CD4-positive, alpha-beta T cell (primary cell): ENCODE measurements around the gene WNK1. TPM values are rescaled to one million over a fixed set of nuclear protein-coding genes. Genes with fewer than 3 reads are reported as not detected.
"Not testable (repeated sequence)": the region's sequence is repeated elsewhere in the genome, so short reads cannot be mapped to it uniquely, and the experiment has no call there.

Source experiments
- ATAC-seq: fragments of 200-7000 bp; cut with Tn5 transposase; one replicate; pipeline ENCODE4 v1.10.0; 2022; ENCODE audit warnings: mild to moderate bottlenecking; ENCODE audit not compliant: poor library complexity
- CTCF ChIA-PET: fragments of 350-600 bp; sonication (Branson Sonifier 250); formaldehyde crosslinking; loops from one replicate; lab custom pipeline; 2021; ENCODE audit warnings: antibody characterized with exemption, inconsistent platforms; lab: Charles Lee
- POLR2A ChIA-PET: fragments of 350-600 bp; sonication (Branson Sonifier 250); formaldehyde crosslinking; loops from one replicate; lab custom pipeline; 2021; ENCODE audit warnings: antibody characterized with exemption, inconsistent platforms; lab: Charles Lee
- DNase-seq, 14 experiments: peaks; one replicate each; pipeline ENCODE4 v3.0.0-alpha.2; 2013 to 2020; ENCODE audit warnings: mixed read lengths in 2 of 14
- H3K27ac ChIP-seq, 2 donors: one replicate each; pipeline versions ENCODE4 v1.5.1 to v1.7.0; 2013; ENCODE audit warnings: low read length in 2 of 2, low read depth in 1 of 2, mild to moderate bottlenecking in 1 of 2
- H3K27me3 ChIP-seq, 2 experiments: 1 replicate in 1 of 2; 2 replicates in 1 of 2; pipeline versions ENCODE4 v1.6.1 to v1.7.0; 2013; ENCODE audit warnings: low read length in 2 of 2, control low read depth in 1 of 2, mild to moderate bottlenecking in 1 of 2, moderate library complexity in 1 of 2; ENCODE audit not compliant: insufficient read depth in 2 of 2, control insufficient read depth in 1 of 2
- H3K36me3 ChIP-seq: one replicate; pipeline ENCODE4 v1.6.1; 2013; ENCODE audit warnings: low read length, control low read depth; ENCODE audit not compliant: insufficient read depth
- H3K4me1 ChIP-seq: one replicate; pipeline ENCODE4 v1.6.1; 2013; ENCODE audit warnings: low read length, control low read depth; ENCODE audit not compliant: insufficient read depth
- H3K4me3 ChIP-seq: one replicate; pipeline ENCODE4 v1.5.1; 2013; ENCODE audit warnings: mild to moderate bottlenecking, low read length, moderate library complexity
- H3K9me3 ChIP-seq, 2 experiments: 1 replicate in 1 of 2; 2 replicates in 1 of 2; pipeline versions ENCODE4 v1.6.1 to v1.7.0; 2013; ENCODE audit warnings: low read length in 2 of 2, mild to moderate bottlenecking in 2 of 2, control low read depth in 1 of 2, moderate library complexity in 1 of 2; ENCODE audit not compliant: control insufficient read depth in 1 of 2, insufficient read depth in 1 of 2
- H3K27ac Mint-ChIP-seq: one replicate; pipeline ENCODE4 v1.8.0; 2020; ENCODE audit warnings: mixed read lengths
- H3K27me3 Mint-ChIP-seq: one replicate; pipeline ENCODE4 v1.8.0; 2021; ENCODE audit warnings: mixed read lengths
- H3K36me3 Mint-ChIP-seq: one replicate; pipeline ENCODE4 v1.8.0; 2021; ENCODE audit warnings: low read depth, mixed read lengths
- H3K4me1 Mint-ChIP-seq: one replicate; pipeline ENCODE4 v1.8.0; 2021; ENCODE audit warnings: low read depth, mixed read lengths
- H3K4me3 Mint-ChIP-seq: one replicate; pipeline ENCODE4 v1.8.0; 2020; ENCODE audit warnings: mild to moderate bottlenecking, mixed read lengths
- H3K9me3 Mint-ChIP-seq: one replicate; pipeline ENCODE4 v1.8.0; 2020; ENCODE audit warnings: mixed read lengths
- CTCF ChIP-seq: fragments of 200-600 bp; IDR thresholded peaks from one replicate; pipeline ENCODE4 v1.8.0; 2022; ENCODE audit warnings: antibody characterized with exemption, mild to moderate bottlenecking
- intact Hi-C, 2 experiments: fragments of 100-400 bp; cut with DNase I in 1 of 2; cut with micrococcal nuclease in 1 of 2; formaldehyde crosslinking; loops; one replicate each; pipeline versions ENCODE4 v1.15.1 to v1.9.0; 2023 to 2025; cut with DNase I, micrococcal nuclease
- total RNA-seq, 174 experiments: library from RNA in 2 of 174; stranded (reverse) in 2 of 174; gene quantifications; one replicate each; pipeline ENCODE4 v1.2.3 and lab custom pipeline; 2021 to 2026

The WNK1 gene
- total RNA-seq, 2 experiments from 2014 or later: 193 to 198 TPM

- ChIA-PET POLR2A (interaction anchor here (1.1 to 2.4 kb wide), 3 partner anchors 52 to 59 kb away, joined by 3 to 9 read pairs (median 6); partner anchors contain the start of gene WNK1), CTCF (interaction anchor here (0.8 to 2.3 kb wide), 4 partner anchors 29 to 59 kb away, joined by 3 to 9 read pairs (median 4); no protein-coding TSS in a partner anchor)
- Mint-ChIP-seq H3K27ac (peak overlapping the region; percentile 78), H3K27me3 (no peaks in the 10 kb centered on the region), H3K36me3 (peaks cover 12% of the 10 kb centered on the region), H3K9me3 (no peaks in the 10 kb centered on the region), H3K4me1 (peaks cover 89% of the 10 kb centered on the region), H3K4me3 (peak overlapping the region; percentile 21)
- TF ChIP-seq CTCF: no peak
- H3K4me3 ChIP-seq: no peak overlapping the region
- H3K4me1 ChIP-seq: peaks cover 40% of the 10 kb centered on the region
- intact Hi-C loops: loop anchor here (5.0 kb wide), 3 partner anchors 137 to 158 kb away; partner anchors contain the start of genes NINJ2 (in 1 of the 2) and RAD52 (in 1 of the 2)
- H3K27me3 ChIP-seq: no peaks in the 10 kb centered on the region
- peaks cover 7% of the 10 kb centered on the region for H3K36me3 ChIP-seq
- DNase-seq: no peak
- H3K9me3 ChIP-seq: no peaks in the 10 kb centered on the region
- H3K27ac ChIP-seq: no peak overlapping the region
- ATAC-seq: no peak
Observed at GRCh38 chr12:810116-810515, 57.7 kb downstream of the WNK1 start.

GRCh38 chr12:810671-811415 lies 58.5 kb downstream of the WNK1 start:
- Histone ChIP-seq H3K27ac (peak overlapping the region in 1 of 2 donors; percentile 26), H3K9me3 (no peaks in the 10 kb centered on the region), H3K4me1 (peaks cover 39% of the 10 kb centered on the region), H3K4me3 (no peak overlapping the region), H3K36me3 (peaks cover 14% of the 10 kb centered on the region), H3K27me3 (no peaks in the 10 kb centered on the region)
- peak overlapping the region; percentile 64 for H3K4me3 Mint-ChIP-seq
- ChIA-PET CTCF (interaction anchor here (0.8 to 2.3 kb wide), 5 partner anchors 30 to 234 kb away, joined by 3 to 9 read pairs (median 4); no protein-coding TSS in a partner anchor), POLR2A (interaction anchor here (0.9 to 2.4 kb wide), 7 partner anchors 35 to 180 kb away, joined by 3 to 9 read pairs (median 5); partner anchors contain the start of gene WNK1)
- peaks cover 19% of the 10 kb centered on the region for H3K36me3 Mint-ChIP-seq
- intact Hi-C loops: loop anchor here (5.0 kb wide), 3 partner anchors 136 to 159 kb away; partner anchors contain the start of genes NINJ2 (in 1 of the 2) and RAD52 (in 1 of the 2)
- DNase-seq (no peak), ATAC-seq (peak; percentile 34)
- no peaks in the 10 kb centered on the region for H3K27me3 Mint-ChIP-seq
- H3K4me1 Mint-ChIP-seq: peaks cover 83% of the 10 kb centered on the region
- peak overlapping the region; percentile 78 for H3K27ac Mint-ChIP-seq
- no peak for TF ChIP-seq CTCF
- H3K9me3 Mint-ChIP-seq: no peaks in the 10 kb centered on the region

GRCh38 chr12:812950-813349 lies 60.6 kb downstream of the WNK1 start:
- DNase-seq: no peak
- Mint-ChIP-seq H3K9me3 (no peaks in the 10 kb centered on the region), H3K27ac (peak overlapping the region; percentile 78), H3K36me3 (peaks cover 30% of the 10 kb centered on the region), H3K4me3 (no peak overlapping the region), H3K27me3 (no peaks in the 10 kb centered on the region), H3K4me1 (peaks cover 70% of the 10 kb centered on the region)
- intact Hi-C loops: loop anchor here (2.0 to 5.0 kb wide), 4 partner anchors 58 to 161 kb away; partner anchors contain the start of genes NINJ2 (in 1 of the 2) and RAD52 (in 1 of the 2)
- no peak overlapping the region for H3K4me3 ChIP-seq
- TF ChIP-seq CTCF: no peak
- H3K27ac ChIP-seq: no peak overlapping the region
- peaks cover 24% of the 10 kb centered on the region for H3K4me1 ChIP-seq
- ChIA-PET POLR2A (interaction anchor here (1.3 to 4.9 kb wide), 2 partner anchors 60 to 193 kb away, joined by 3 to 49 read pairs; partner anchors contain the start of gene WNK1), CTCF (interaction anchor here (1.6 to 2.9 kb wide), 6 partner anchors 8 to 236 kb away, joined by 3 to 26 read pairs (median 8); no protein-coding TSS in a partner anchor)
- H3K9me3 ChIP-seq: no peaks in the 10 kb centered on the region
- H3K36me3 ChIP-seq: peaks cover 27% of the 10 kb centered on the region
- H3K27me3 ChIP-seq: no peaks in the 10 kb centered on the region
- ATAC-seq: no peak

GRCh38 chr12:817456-817855 lies 65.1 kb downstream of the WNK1 start:
- H3K36me3 ChIP-seq: peaks cover 32% of the 10 kb centered on the region
- not testable (repeated sequence) for ATAC-seq, DNase-seq, H3K4me1 ChIP-seq, H3K4me3 Mint-ChIP-seq, H3K27me3 ChIP-seq, H3K27ac ChIP-seq, H3K9me3 ChIP-seq, H3K9me3 Mint-ChIP-seq, H3K4me3 ChIP-seq, H3K27me3 Mint-ChIP-seq
- H3K27ac Mint-ChIP-seq: peak overlapping the region; percentile 5
- CTCF ChIA-PET: interaction anchor here (1.0 to 3.5 kb wide), 7 partner anchors 15 to 248 kb away, joined by 3 to 16 read pairs (median 4); partner anchors contain the start of gene WNK1
- POLR2A ChIA-PET: interaction anchor here (4.9 kb wide), 1 partner anchor 65 kb away, joined by 49 read pairs; the partner anchor contains the start of gene WNK1
- peaks cover 65% of the 10 kb centered on the region for H3K4me1 Mint-ChIP-seq
- intact Hi-C loops: loop anchor here (5.0 kb wide), 1 partner anchor 275 kb away; no protein-coding TSS in a partner anchor
- peaks cover 65% of the 10 kb centered on the region for H3K36me3 Mint-ChIP-seq
